ENCODE measurements around the gene EDN1. TPM values are rescaled to one million over a fixed set of nuclear protein-coding genes. Genes with fewer than 3 reads are reported as not detected.
A peak's percentile ranks its signal among the peaks of the same experiment; 100 is the strongest.

EDN1 gene
- total RNA-seq, 1 donor from 2014 or later = 64.4 TPM

DNA sequence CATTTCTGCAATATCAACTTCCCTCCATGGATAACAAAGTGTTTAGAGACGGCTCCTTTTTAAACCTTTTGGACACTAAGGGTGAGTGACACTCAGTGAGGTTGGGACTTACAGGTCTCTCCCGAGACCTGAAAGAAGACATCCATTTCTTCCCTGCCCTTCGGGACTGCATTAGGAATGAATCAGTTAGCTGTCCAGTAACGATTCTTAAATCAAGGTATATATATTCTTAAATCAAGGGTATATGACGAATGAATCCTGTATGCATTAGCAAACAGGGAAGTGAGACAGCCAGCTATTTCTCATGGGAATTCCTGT, 52.9 kb downstream of the EDN1 start:
- no peak overlapping the region for H3K9ac ChIP-seq (ENCODE audit: low read length)
- FAIRE-seq (no peak), DNase-seq (ENCODE audit: low read depth) (no peak)
- H3K4me3 ChIP-seq (ENCODE audit: insufficient read depth, low read depth, low read length) = no peak overlapping the region
- peak overlapping the region; percentile 30 for H3K27ac ChIP-seq (ENCODE audit: low read depth, low read length)
- H3K4me1 Mint-ChIP-seq (ENCODE audit: low read depth, unreplicated experiment) = peaks cover 13% of the 10 kb centered on the region
- peak overlapping the region; percentile 30 for H3K4me2 ChIP-seq (ENCODE audit: low read length)
- H4K20me1 ChIP-seq (ENCODE audit: insufficient read depth, low read length) = no peaks in the 10 kb centered on the region
- H3K27me3 Mint-ChIP-seq (ENCODE audit: low read depth, unreplicated experiment) = no peaks in the 10 kb centered on the region
- no peak overlapping the region for H3K27ac Mint-ChIP-seq (ENCODE audit: unreplicated experiment)
- TF ChIP-seq, protein P1, sequence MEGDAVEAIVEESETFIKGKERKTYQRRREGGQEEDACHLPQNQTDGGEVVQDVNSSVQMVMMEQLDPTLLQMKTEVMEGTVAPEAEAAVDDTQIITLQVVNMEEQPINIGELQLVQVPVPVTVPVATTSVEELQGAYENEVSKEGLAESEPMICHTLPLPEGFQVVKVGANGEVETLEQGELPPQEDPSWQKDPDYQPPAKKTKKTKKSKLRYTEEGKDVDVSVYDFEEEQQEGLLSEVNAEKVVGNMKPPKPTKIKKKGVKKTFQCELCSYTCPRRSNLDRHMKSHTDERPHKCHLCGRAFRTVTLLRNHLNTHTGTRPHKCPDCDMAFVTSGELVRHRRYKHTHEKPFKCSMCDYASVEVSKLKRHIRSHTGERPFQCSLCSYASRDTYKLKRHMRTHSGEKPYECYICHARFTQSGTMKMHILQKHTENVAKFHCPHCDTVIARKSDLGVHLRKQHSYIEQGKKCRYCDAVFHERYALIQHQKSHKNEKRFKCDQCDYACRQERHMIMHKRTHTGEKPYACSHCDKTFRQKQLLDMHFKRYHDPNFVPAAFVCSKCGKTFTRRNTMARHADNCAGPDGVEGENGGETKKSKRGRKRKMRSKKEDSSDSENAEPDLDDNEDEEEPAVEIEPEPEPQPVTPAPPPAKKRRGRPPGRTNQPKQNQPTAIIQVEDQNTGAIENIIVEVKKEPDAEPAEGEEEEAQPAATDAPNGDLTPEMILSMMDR (IDR thresholded peaks at IDR 0.05; ENCODE audit: insufficient read depth, low read depth, low read length) = no peak
- no peak for TF ChIP-seq EZH2 (IDR thresholded peaks at IDR 0.05; ENCODE audit: insufficient read depth, low read length)
- H3K36me3 Mint-ChIP-seq (ENCODE audit: low read depth, unreplicated experiment) = no peaks in the 10 kb centered on the region
- H3K27me3 ChIP-seq (ENCODE audit: insufficient read depth, low read length) = no peaks in the 10 kb centered on the region
- H3K79me2 ChIP-seq (ENCODE audit: insufficient read depth, low read length) = no peaks in the 10 kb centered on the region
- H3K4me3 Mint-ChIP-seq (ENCODE audit: unreplicated experiment) = no peak overlapping the region
- no peaks in the 10 kb centered on the region for H3K9me3 Mint-ChIP-seq (ENCODE audit: unreplicated experiment)
- H3K36me3 ChIP-seq (ENCODE audit: insufficient read depth, low read length) = no peaks in the 10 kb centered on the region
- peaks cover 6% of the 10 kb centered on the region for H3K4me1 ChIP-seq (ENCODE audit: insufficient read depth, low read length)
- no peak overlapping the region for H2AFZ ChIP-seq (ENCODE audit: low read depth, low read length)
- H3K9me3 ChIP-seq (ENCODE audit: insufficient read depth, low read depth, low read length) = no peaks in the 10 kb centered on the region

DNA sequence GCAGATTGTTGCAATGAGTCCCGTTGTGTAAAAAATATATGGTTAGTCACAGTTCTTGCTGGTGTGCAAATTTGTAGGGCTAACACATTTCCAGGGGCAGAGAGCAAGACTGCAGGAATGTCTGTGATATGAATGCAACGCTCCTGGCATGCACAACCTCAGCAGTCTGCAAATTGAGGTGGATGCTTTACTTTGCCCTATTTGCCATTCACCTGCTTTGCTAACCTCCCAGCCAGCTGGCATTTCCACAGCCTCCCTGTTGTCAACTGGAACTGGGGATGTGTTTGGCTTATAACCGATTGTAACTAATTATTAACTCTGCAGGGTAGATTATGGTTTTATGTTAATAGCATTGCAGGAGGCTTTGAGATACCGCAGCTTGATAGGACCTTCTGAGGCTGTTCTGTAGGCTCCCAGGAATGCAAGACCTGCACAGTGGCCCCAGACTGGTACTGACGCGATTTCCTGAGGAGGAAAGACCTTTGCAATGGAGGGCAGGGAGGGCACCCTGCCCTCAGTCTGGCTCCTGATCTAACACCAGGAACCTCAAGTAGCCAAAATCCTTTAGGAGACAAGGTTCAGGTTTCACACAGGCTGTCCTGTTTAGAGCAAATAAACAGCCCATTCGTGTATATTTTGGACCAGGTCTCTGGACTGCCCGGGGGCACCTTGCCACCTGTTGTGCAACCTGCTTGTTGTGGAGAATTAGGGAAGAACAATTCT, 53.4 kb downstream of the EDN1 start:
- H3K4me1 Mint-ChIP-seq (ENCODE audit: low read depth, unreplicated experiment) = peaks cover 14% of the 10 kb centered on the region
- H3K9me3 Mint-ChIP-seq (ENCODE audit: unreplicated experiment) = no peaks in the 10 kb centered on the region
- H3K27ac Mint-ChIP-seq (ENCODE audit: unreplicated experiment) = no peak overlapping the region
- H3K9ac ChIP-seq (ENCODE audit: low read length) = no peak overlapping the region
- H4K20me1 ChIP-seq (ENCODE audit: insufficient read depth, low read length) = no peaks in the 10 kb centered on the region
- H3K4me3 ChIP-seq (ENCODE audit: insufficient read depth, low read depth, low read length) = no peak overlapping the region
- no peaks in the 10 kb centered on the region for H3K27me3 Mint-ChIP-seq (ENCODE audit: low read depth, unreplicated experiment)
- H3K27me3 ChIP-seq (ENCODE audit: insufficient read depth, low read length) = no peaks in the 10 kb centered on the region
- H3K36me3 Mint-ChIP-seq (ENCODE audit: low read depth, unreplicated experiment) = no peaks in the 10 kb centered on the region
- no peak overlapping the region for H3K27ac ChIP-seq (ENCODE audit: low read depth, low read length)
- FAIRE-seq (no peak), DNase-seq (ENCODE audit: low read depth) (no peak)
- TF ChIP-seq, protein P1 (IDR thresholded peaks at IDR 0.05; ENCODE audit: insufficient read depth, low read depth, low read length) = no peak
- TF ChIP-seq EZH2 (IDR thresholded peaks at IDR 0.05; ENCODE audit: insufficient read depth, low read length) = no peak
- H3K4me3 Mint-ChIP-seq (ENCODE audit: unreplicated experiment) = no peak overlapping the region
- H3K9me3 ChIP-seq (ENCODE audit: insufficient read depth, low read depth, low read length) = no peaks in the 10 kb centered on the region
- no peaks in the 10 kb centered on the region for H3K79me2 ChIP-seq (ENCODE audit: insufficient read depth, low read length)
- H2AFZ ChIP-seq (ENCODE audit: low read depth, low read length) = no peak overlapping the region
- H3K4me2 ChIP-seq (ENCODE audit: low read length) = peak overlapping the region; percentile 30
- H3K4me1 ChIP-seq (ENCODE audit: insufficient read depth, low read length) = peaks cover 10% of the 10 kb centered on the region
- H3K36me3 ChIP-seq (ENCODE audit: insufficient read depth, low read length) = no peaks in the 10 kb centered on the region

DNA sequence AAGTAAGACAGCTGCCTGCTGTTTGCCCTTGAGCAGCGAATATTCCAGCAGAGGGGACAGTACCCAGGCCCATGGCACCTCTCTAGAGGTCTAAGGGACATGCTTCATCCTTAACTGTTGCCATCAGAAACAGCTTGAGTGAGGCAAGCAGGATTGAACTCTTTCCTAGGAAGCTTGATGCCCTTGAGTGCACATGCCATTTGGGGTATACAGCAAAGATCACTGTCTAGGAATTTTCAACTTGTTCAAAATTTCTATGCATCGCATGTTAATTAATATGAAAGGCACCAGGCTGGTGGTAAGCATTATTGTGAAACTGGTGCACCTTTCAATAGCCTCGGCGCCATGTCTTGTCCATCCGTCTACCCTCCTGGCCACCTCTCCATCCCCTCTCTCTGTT, 54.1 kb downstream of the EDN1 start:
- Mint-ChIP-seq H3K9me3 (ENCODE audit: unreplicated experiment) (no peaks in the 10 kb centered on the region), H3K4me3 (ENCODE audit: unreplicated experiment) (no peak overlapping the region), H3K4me1 (ENCODE audit: low read depth, unreplicated experiment) (peaks cover 17% of the 10 kb centered on the region), H3K27ac (ENCODE audit: unreplicated experiment) (no peak overlapping the region), H3K27me3 (ENCODE audit: low read depth, unreplicated experiment) (no peaks in the 10 kb centered on the region), H3K36me3 (ENCODE audit: low read depth, unreplicated experiment) (no peaks in the 10 kb centered on the region)
- DNase-seq (ENCODE audit: low read depth) (no peak), FAIRE-seq (no peak)
- H4K20me1 ChIP-seq (ENCODE audit: insufficient read depth, low read length) = no peaks in the 10 kb centered on the region
- no peaks in the 10 kb centered on the region for H3K79me2 ChIP-seq (ENCODE audit: insufficient read depth, low read length)
- no peak overlapping the region for H2AFZ ChIP-seq (ENCODE audit: low read depth, low read length)
- no peaks in the 10 kb centered on the region for H3K27me3 ChIP-seq (ENCODE audit: insufficient read depth, low read length)
- H3K27ac ChIP-seq (ENCODE audit: low read depth, low read length) = no peak overlapping the region
- TF ChIP-seq, protein P1 (IDR thresholded peaks at IDR 0.05; ENCODE audit: insufficient read depth, low read depth, low read length) = no peak
- H3K4me1 ChIP-seq (ENCODE audit: insufficient read depth, low read length) = peaks cover 17% of the 10 kb centered on the region
- no peaks in the 10 kb centered on the region for H3K9me3 ChIP-seq (ENCODE audit: insufficient read depth, low read depth, low read length)
- no peak overlapping the region for H3K4me3 ChIP-seq (ENCODE audit: insufficient read depth, low read depth, low read length)
- no peaks in the 10 kb centered on the region for H3K36me3 ChIP-seq (ENCODE audit: insufficient read depth, low read length)
- H3K4me2 ChIP-seq (ENCODE audit: low read length) = no peak overlapping the region
- no peak overlapping the region for H3K9ac ChIP-seq (ENCODE audit: low read length)

All from astrocyte (in vitro differentiated cells and primary cell).